Naive thymus-derived CD4-positive, alpha-beta T cell (primary cell): ENCODE results near the gene SSBP4. TPM values are rescaled to one million over a fixed set of nuclear protein-coding genes. Genes with fewer than 3 reads are reported as not detected.
A peak's percentile ranks its signal among the peaks of the same experiment; 100 is the strongest.

Experiments
- ATAC-seq: fragments of 150-1000 bp; cut with Tn5 transposase; 2 replicates; pipeline ENCODE4 v1.10.0; 2021; ENCODE audit warnings: mild to moderate bottlenecking, moderate library complexity
- CTCF ChIA-PET: fragments of 350-600 bp; sonication (Branson Sonifier 250); formaldehyde crosslinking; loops from one replicate; lab custom pipeline; 2021; ENCODE audit warnings: antibody characterized with exemption; lab: Charles Lee
- POLR2A ChIA-PET: fragments of 350-600 bp; sonication (Branson Sonifier 250); formaldehyde crosslinking; loops from one replicate; lab custom pipeline; 2021; ENCODE audit warnings: antibody characterized with exemption, inconsistent platforms; lab: Charles Lee
- DNase-seq, 9 donors: peaks; one replicate each; pipeline versions ENCODE4 v3.0.0 to v3.0.0-alpha.2; 2020 to 2022; ENCODE audit warnings: mixed read lengths in 1 of 9
- H3K27ac ChIP-seq: one replicate; pipeline ENCODE4 v1.7.0; 2013; ENCODE audit warnings: mild to moderate bottlenecking, low read depth, low read length, moderate library complexity
- H3K27me3 ChIP-seq, 2 donors: one replicate each; pipeline ENCODE4 v1.7.0; 2013; ENCODE audit warnings: low read length in 2 of 2, mild to moderate bottlenecking in 2 of 2, moderate library complexity in 2 of 2; ENCODE audit not compliant: control insufficient read depth in 2 of 2, insufficient read depth in 2 of 2
- H3K36me3 ChIP-seq, 3 experiments: 1 replicate in 2 of 3; 2 replicates in 1 of 3; pipeline ENCODE4 v1.7.0; 2013; ENCODE audit warnings: low read length in 3 of 3, mild to moderate bottlenecking in 3 of 3, moderate library complexity in 1 of 3; ENCODE audit not compliant: insufficient read depth in 3 of 3, control insufficient read depth in 2 of 3
- H3K4me1 ChIP-seq, 2 donors: one replicate each; pipeline ENCODE4 v1.7.0; 2013; ENCODE audit warnings: low read length in 2 of 2, mild to moderate bottlenecking in 2 of 2, moderate library complexity in 1 of 2; ENCODE audit not compliant: control insufficient read depth in 2 of 2, insufficient read depth in 2 of 2
- H3K4me3 ChIP-seq: 2 replicates; pipeline ENCODE4 v1.7.0; 2013; ENCODE audit warnings: mild to moderate bottlenecking, low read length
- H3K9me3 ChIP-seq, 3 experiments: 1 replicate in 2 of 3; 2 replicates in 1 of 3; pipeline ENCODE4 v1.7.0; 2013; ENCODE audit warnings: low read length in 3 of 3; ENCODE audit not compliant: control insufficient read depth in 2 of 3
- H3K27ac Mint-ChIP-seq, 9 donors: one replicate each; pipeline ENCODE4 v1.8.0; 2020 to 2022; ENCODE audit warnings: mixed read lengths in 9 of 9, mild to moderate bottlenecking in 8 of 9, moderate library complexity in 5 of 9, inconsistent platforms in 2 of 9
- H3K27me3 Mint-ChIP-seq, 5 donors: one replicate each; pipeline ENCODE4 v1.8.0; 2021 to 2022; ENCODE audit warnings: mixed read lengths in 5 of 5, mild to moderate bottlenecking in 1 of 5
- H3K36me3 Mint-ChIP-seq, 5 donors: one replicate each; pipeline ENCODE4 v1.8.0; 2020 to 2022; ENCODE audit warnings: mixed read lengths in 5 of 5, mild to moderate bottlenecking in 3 of 5, inconsistent platforms in 1 of 5
- H3K4me1 Mint-ChIP-seq, 7 donors: one replicate each; pipeline ENCODE4 v1.8.0; 2020 to 2022; ENCODE audit warnings: mixed read lengths in 7 of 7, mild to moderate bottlenecking in 3 of 7, inconsistent platforms in 1 of 7
- H3K4me3 Mint-ChIP-seq, 10 donors: one replicate each; pipeline ENCODE4 v1.8.0; 2020 to 2022; ENCODE audit warnings: mild to moderate bottlenecking in 10 of 10, mixed read lengths in 10 of 10, moderate library complexity in 6 of 10, inconsistent platforms in 2 of 10
- H3K9me3 Mint-ChIP-seq, 11 donors: one replicate each; pipeline ENCODE4 v1.8.0; 2020 to 2022; ENCODE audit warnings: mixed read lengths in 11 of 11, mild to moderate bottlenecking in 4 of 11, inconsistent platforms in 1 of 11, moderate library complexity in 1 of 11
- intact Hi-C, 2 donors: fragments of 100-400 bp; cut with micrococcal nuclease; formaldehyde crosslinking; loops; one replicate each; pipeline ENCODE4 v1.15.1; 2023
- polyA plus RNA-seq, 2 donors: library from polyadenylated mRNA; unstranded; fragments of 300-500 nt; fragmentation: Illumina TruSeq; gene quantifications; one replicate each; pipeline ENCODE4 v1.2.3, GENCODE V29; 2021
- total RNA-seq, 6 experiments: library from RNA in 5 of 6; stranded (reverse) in 5 of 6; gene quantifications; 1 replicate in 5 of 6; 2 replicates in 1 of 6; pipeline ENCODE4 v1.2.3 and lab custom pipeline; 2021 to 2026

SSBP4 gene
- total and polyA plus RNA-seq, 7 experiments from 2014 or later: 27.0 to 185 (median 40.7) TPM

DNA sequence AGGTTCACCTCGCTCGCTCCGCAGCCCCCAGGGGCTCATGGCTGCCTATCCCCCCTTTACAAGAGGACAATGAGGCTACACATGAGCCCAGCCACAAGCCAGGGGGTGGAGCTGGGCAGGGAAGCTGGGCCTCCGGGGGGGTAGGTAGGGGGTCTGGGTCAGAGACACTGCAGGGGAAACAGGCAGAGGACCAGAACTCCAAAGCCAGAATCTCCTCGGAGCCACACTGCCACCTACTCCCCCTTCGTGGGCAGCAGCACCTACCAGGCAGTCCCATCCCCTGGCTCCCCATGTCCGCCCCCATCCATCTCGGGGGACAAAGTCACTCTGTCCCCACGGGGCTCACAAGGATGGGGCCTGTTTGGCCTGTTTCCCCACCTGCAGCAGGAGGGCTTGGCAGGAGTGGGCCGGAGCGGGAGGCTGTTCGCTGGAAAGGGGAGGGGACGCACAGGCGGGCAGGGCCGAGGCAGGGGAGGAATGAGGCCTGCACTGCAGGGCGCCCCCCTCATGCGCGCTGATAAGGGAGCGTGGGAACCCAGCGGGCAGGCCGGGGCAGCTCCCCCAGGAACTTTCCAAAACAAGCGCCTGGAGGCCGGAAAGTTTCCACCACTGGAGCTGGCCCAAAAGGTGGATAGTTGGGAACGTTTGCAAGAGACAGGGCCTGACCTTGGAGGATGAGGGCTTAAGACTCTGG, 19.3 kb downstream of the SSBP4 start:
- peaks cover 0 to 5% (median 0%) of the 10 kb centered on the region in 11 donors for H3K9me3 Mint-ChIP-seq
- H3K36me3 Mint-ChIP-seq: peaks cover 0 to 17% (median 0%) of the 10 kb centered on the region in 5 donors
- H3K4me1 Mint-ChIP-seq: peaks cover 11 to 45% (median 36%) of the 10 kb centered on the region in 7 donors
- peak overlapping the region; percentile 69 for H3K27ac ChIP-seq
- ChIA-PET POLR2A (interaction anchor here (0.6 kb wide), 1 partner anchor 264 kb away, joined by 3 read pairs; no protein-coding TSS in a partner anchor), CTCF (interaction anchor here (0.6 to 2.9 kb wide), 2 partner anchors 12 to 21 kb away, joined by 4 to 11 read pairs; no protein-coding TSS in a partner anchor)
- H3K4me3 ChIP-seq: no peak overlapping the region
- DNase-seq (no peak), ATAC-seq (no peak)
- no peaks in the 10 kb centered on the region for H3K9me3 ChIP-seq
- H3K36me3 ChIP-seq: peaks cover 0 to 3% (median 0%) of the 10 kb centered on the region in 3 experiments
- peak overlapping the region in 4 of 10 donors; percentile 29 to 83 (median 58) for H3K4me3 Mint-ChIP-seq
- intact Hi-C loops: loop anchor here in 1 of 2 donors (5.0 kb wide), 1 partner anchor 199 kb away; the partner anchor contains the start of gene KLHL26
- peaks cover 0 to 2% (median 0%) of the 10 kb centered on the region in 5 donors for H3K27me3 Mint-ChIP-seq
- H3K4me1 ChIP-seq: peaks cover 7 to 20% of the 10 kb centered on the region in 2 donors
- peak overlapping the region in 2 of 9 donors; percentile 19 to 71 for H3K27ac Mint-ChIP-seq
- H3K27me3 ChIP-seq: no peaks in the 10 kb centered on the region

DNA sequence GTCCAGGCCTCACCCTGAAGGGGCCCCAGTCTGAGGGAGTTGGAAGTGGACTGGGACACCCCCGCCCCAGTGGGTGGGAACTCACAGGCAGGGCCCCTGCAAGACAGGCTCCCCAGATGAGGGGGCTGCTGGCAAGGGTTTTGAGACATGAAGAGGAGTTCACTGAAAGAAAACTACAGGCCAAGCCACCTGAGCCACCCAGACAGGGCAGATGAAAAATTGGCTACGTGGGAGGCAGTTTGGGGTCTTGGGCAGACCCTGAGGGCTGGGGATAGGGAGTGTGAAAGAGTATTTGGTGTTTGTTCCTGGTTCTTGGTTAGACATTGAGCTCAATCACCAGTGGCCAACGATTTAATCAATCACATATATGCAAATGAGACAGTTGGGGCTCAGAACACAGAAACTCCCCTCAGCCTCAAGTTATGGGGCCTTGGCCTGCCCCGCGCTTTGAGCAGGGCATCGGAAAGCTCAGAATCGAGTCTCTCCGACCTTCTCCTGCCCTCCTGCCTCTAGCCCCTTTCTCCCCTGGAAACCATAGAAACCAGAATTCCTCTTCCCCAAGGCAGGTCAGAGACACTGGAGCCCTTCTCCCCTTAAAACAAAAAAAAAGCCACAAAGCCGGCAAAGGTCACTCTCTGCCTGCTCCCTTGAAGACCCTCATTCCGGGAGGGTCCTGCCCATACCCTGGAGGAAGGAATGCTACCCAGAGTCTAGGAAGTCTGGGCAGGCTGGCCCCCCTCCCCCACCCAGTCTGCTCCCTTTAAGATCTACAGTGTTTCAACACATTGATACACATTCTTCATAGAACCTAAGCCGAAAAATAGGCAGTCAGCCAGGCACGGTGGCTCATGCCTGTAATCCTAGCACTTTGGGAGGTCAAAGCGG, 20.1 kb downstream of the SSBP4 start:
- H3K36me3 Mint-ChIP-seq: peaks cover 0 to 19% (median 0%) of the 10 kb centered on the region in 5 donors
- peaks cover 11 to 45% (median 35%) of the 10 kb centered on the region in 7 donors for H3K4me1 Mint-ChIP-seq
- H3K27ac ChIP-seq: no peak overlapping the region
- ATAC-seq: no peak
- peaks cover 0 to 2% (median 0%) of the 10 kb centered on the region in 5 donors for H3K27me3 Mint-ChIP-seq
- intact Hi-C loops: loop anchor here in 1 of 2 donors (5.0 kb wide), 1 partner anchor 198 kb away; the partner anchor contains the start of gene KLHL26
- H3K4me3 Mint-ChIP-seq: peak overlapping the region in 9 of 10 donors; percentile 15 to 68 (median 32)
- DNase-seq: no peak
- CTCF ChIA-PET: interaction anchor here (0.6 to 2.9 kb wide), 4 partner anchors 12 to 545 kb away, joined by 3 to 11 read pairs (median 4); no protein-coding TSS in a partner anchor
- POLR2A ChIA-PET: no interaction called here
- no peak overlapping the region for H3K4me3 ChIP-seq
- peaks cover 7 to 20% of the 10 kb centered on the region in 2 donors for H3K4me1 ChIP-seq
- H3K36me3 ChIP-seq: peaks cover 0 to 11% (median 0%) of the 10 kb centered on the region in 3 experiments
- no peaks in the 10 kb centered on the region for H3K27me3 ChIP-seq
- H3K9me3 ChIP-seq: no peaks in the 10 kb centered on the region
- peaks cover 0 to 5% (median 0%) of the 10 kb centered on the region in 11 donors for H3K9me3 Mint-ChIP-seq
- peak overlapping the region in 7 of 9 donors; percentile 11 to 73 (median 44) for H3K27ac Mint-ChIP-seq

DNA sequence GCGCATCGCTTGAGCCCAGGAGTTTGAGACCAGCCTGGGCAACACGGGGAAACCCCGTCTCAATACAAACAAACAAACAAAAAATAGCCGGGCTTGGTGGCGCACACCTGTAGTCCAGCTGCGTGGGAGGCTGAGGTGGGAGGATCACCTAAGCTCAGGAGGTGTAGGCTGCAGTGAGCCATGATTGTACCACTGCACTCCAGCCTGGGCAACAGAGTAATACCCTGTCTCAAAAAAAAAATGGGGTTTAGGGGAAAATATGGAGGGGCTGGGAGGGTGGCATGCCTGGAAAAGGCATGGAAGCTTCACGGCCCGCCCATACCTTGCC, 20.7 kb downstream of the SSBP4 start:
- no peaks in the 10 kb centered on the region for H3K9me3 ChIP-seq
- H3K27me3 ChIP-seq: no peaks in the 10 kb centered on the region
- Mint-ChIP-seq H3K4me3 (peak overlapping the region in 5 of 10 donors; percentile 25 to 66 (median 31)), H3K27me3 (peaks cover 0 to 2% (median 0%) of the 10 kb centered on the region in 5 donors), H3K4me1 (peaks cover 11 to 40% (median 32%) of the 10 kb centered on the region in 7 donors), H3K36me3 (peaks cover 0 to 19% (median 0%) of the 10 kb centered on the region in 5 donors), H3K9me3 (peaks cover 0 to 5% (median 0%) of the 10 kb centered on the region in 11 donors), H3K27ac (peak overlapping the region in 6 of 9 donors; percentile 19 to 73 (median 58))
- DNase-seq (no peak), ATAC-seq (no peak)
- H3K36me3 ChIP-seq: peaks cover 0 to 17% (median 2%) of the 10 kb centered on the region in 3 experiments
- CTCF ChIA-PET: interaction anchor here (0.7 to 2.9 kb wide), 3 partner anchors 11 to 544 kb away, joined by 3 to 11 read pairs (median 3); no protein-coding TSS in a partner anchor
- H3K4me1 ChIP-seq: peaks cover 7 to 20% of the 10 kb centered on the region in 2 donors
- H3K4me3 ChIP-seq: no peak overlapping the region
- intact Hi-C loops: loop anchor here in 1 of 2 donors (5.0 kb wide), 1 partner anchor 197 kb away; the partner anchor contains the start of gene KLHL26
- no peak overlapping the region for H3K27ac ChIP-seq
- POLR2A ChIA-PET: no interaction called here

DNA sequence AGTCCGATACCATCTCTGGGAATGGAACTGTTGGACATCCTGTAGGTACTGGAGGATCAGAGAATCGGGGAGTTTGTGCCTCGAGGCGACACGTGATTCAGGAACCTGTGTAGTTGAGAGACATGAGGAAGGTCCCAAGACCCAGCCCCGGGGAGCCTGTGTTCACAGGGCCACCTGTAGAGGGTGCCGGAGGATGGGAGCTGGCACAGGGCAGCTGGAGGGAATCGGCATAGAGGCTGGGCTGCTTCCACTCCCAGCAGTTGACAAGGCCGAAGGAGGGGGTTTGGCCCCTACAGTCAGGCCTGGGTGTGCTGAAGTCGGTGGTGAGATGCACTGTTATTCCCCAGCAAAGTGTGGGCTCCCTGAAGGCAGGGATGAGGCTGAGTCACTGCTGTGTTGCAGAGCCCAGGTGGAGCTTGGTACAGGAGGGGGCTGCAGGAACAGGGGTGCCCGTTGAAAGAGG, 21.2 kb downstream of the SSBP4 start:
- Histone ChIP-seq H3K36me3 (peaks cover 0 to 22% (median 2%) of the 10 kb centered on the region in 3 experiments), H3K27ac (no peak overlapping the region), H3K9me3 (no peaks in the 10 kb centered on the region), H3K27me3 (no peaks in the 10 kb centered on the region), H3K4me3 (no peak overlapping the region), H3K4me1 (peaks cover 7 to 20% of the 10 kb centered on the region in 2 donors)
- H3K9me3 Mint-ChIP-seq: peaks cover 0 to 5% (median 0%) of the 10 kb centered on the region in 11 donors
- peak overlapping the region in 1 of 10 donors; percentile 18 for H3K4me3 Mint-ChIP-seq
- peak overlapping the region; percentile 15 to 80 (median 36) for H3K27ac Mint-ChIP-seq
- DNase-seq: no peak
- peaks cover 11 to 40% (median 32%) of the 10 kb centered on the region in 7 donors for H3K4me1 Mint-ChIP-seq
- ChIA-PET CTCF (interaction anchor here (1.0 to 2.9 kb wide), 3 partner anchors 10 to 21 kb away, joined by 3 to 11 read pairs (median 4); no protein-coding TSS in a partner anchor), POLR2A (interaction anchor here (1.1 kb wide), 1 partner anchor 22 kb away, joined by 3 read pairs; the partner anchor contains the start of gene SSBP4)
- intact Hi-C loops: no loop called here
- peaks cover 0 to 19% (median 0%) of the 10 kb centered on the region in 5 donors for H3K36me3 Mint-ChIP-seq
- peaks cover 0 to 2% (median 0%) of the 10 kb centered on the region in 5 donors for H3K27me3 Mint-ChIP-seq
- peak; percentile 26 for ATAC-seq

DNA sequence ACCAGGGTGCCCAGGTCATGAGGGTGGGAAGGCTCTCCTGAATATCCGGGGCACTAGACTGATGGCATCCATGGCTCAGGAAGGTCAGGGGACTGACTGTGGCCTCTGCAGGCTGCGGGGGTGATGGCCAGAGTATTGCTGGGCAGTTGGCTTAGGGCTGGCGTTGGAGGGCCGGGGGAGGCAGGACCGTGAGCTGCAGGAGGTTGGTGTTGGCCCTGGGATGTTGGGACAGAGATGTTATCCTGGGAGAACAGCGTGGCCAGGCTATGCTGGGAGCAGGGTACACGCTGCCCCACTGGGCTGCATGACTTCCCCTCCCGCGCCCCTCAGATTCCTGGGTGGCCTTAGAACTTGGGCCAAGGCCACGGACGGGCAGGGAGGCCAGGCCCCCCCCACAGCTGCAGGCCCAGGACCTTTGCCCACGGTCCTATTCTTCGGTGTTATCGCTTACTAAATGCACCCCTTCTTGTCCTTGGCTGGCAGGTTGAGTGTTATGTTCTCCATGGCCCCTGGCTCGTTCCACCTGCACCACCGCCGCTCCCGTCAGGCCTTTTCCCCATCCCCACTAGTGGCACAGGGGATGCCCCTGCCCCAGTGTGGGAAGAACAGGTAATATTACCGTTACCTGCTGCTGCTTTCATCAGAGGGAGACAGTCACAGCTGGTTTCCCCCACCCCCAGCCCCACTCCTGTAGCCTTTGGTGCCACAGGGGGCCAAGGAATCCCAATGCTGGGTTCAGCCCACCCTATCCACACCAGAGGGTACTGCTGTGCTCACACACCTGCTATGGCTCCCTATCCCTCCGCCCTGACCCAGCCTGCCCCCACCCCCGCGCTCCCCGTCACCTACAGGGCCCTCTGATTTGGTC, 22.0 kb downstream of the SSBP4 start:
- ATAC-seq (peak; percentile 0), DNase-seq (no peak)
- H3K27ac ChIP-seq: peak overlapping the region; percentile 40
- no peaks in the 10 kb centered on the region for H3K27me3 ChIP-seq
- peaks cover 0 to 29% (median 5%) of the 10 kb centered on the region in 3 experiments for H3K36me3 ChIP-seq
- Mint-ChIP-seq H3K27me3 (peaks cover 0 to 2% (median 0%) of the 10 kb centered on the region in 5 donors), H3K36me3 (peaks cover 0 to 17% (median 0%) of the 10 kb centered on the region in 5 donors), H3K4me3 (peak overlapping the region in 2 of 10 donors; percentile 30 to 71), H3K27ac (peak overlapping the region in 5 of 9 donors; percentile 56 to 88 (median 80)), H3K4me1 (peaks cover 11 to 38% (median 27%) of the 10 kb centered on the region in 7 donors), H3K9me3 (peaks cover 0 to 5% (median 0%) of the 10 kb centered on the region in 11 donors)
- POLR2A ChIA-PET: interaction anchor here (1.1 kb wide), 1 partner anchor 22 kb away, joined by 3 read pairs; the partner anchor contains the start of gene SSBP4
- H3K4me1 ChIP-seq: peaks cover 7 to 18% of the 10 kb centered on the region in 2 donors
- no peaks in the 10 kb centered on the region for H3K9me3 ChIP-seq
- CTCF ChIA-PET: interaction anchor here (1.0 to 2.9 kb wide), 4 partner anchors 8 to 21 kb away, joined by 3 to 11 read pairs (median 4); no protein-coding TSS in a partner anchor
- intact Hi-C loops: no loop called here
- H3K4me3 ChIP-seq: no peak overlapping the region
